Astrocyte of the spinal cord (primary cell): ENCODE results near the gene ODF4.

ENCODE experiments used
- DNase-seq: peaks from one replicate; pipeline ENCODE4 v3.0.0; 2011; ENCODE audit warnings: low read depth, low spot score
- H3K4me3 ChIP-seq: 2 replicates; pipeline ENCODE4 v1.5.1; 2011; ENCODE audit warnings: low read depth, mild to moderate bottlenecking, low read length, moderate library complexity
- in situ Hi-C: cut with HindIII; loops from 2 replicates; pipeline ENCODE4 v1.10.0; 2017; ENCODE audit warnings: low sequenced_read_pairs
- TF ChIP-seq, protein P1 (sequence below): IDR thresholded peaks from 2 replicates; pipeline ENCODE4 v1.5.1; 2012; ENCODE audit warnings: low read depth, mild to moderate bottlenecking, low read length, inconsistent platforms

ODF4 gene

GRCh38 chr17:8362651-8363332 is 23.2 kb downstream of the ODF4 start:
- peak; percentile 69 for DNase-seq
- in situ Hi-C loops, result no loop called here
- TF ChIP-seq, protein P1, sequence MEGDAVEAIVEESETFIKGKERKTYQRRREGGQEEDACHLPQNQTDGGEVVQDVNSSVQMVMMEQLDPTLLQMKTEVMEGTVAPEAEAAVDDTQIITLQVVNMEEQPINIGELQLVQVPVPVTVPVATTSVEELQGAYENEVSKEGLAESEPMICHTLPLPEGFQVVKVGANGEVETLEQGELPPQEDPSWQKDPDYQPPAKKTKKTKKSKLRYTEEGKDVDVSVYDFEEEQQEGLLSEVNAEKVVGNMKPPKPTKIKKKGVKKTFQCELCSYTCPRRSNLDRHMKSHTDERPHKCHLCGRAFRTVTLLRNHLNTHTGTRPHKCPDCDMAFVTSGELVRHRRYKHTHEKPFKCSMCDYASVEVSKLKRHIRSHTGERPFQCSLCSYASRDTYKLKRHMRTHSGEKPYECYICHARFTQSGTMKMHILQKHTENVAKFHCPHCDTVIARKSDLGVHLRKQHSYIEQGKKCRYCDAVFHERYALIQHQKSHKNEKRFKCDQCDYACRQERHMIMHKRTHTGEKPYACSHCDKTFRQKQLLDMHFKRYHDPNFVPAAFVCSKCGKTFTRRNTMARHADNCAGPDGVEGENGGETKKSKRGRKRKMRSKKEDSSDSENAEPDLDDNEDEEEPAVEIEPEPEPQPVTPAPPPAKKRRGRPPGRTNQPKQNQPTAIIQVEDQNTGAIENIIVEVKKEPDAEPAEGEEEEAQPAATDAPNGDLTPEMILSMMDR, result no peak
- H3K4me3 ChIP-seq, result no peak overlapping the region

GRCh38 chr17:8365143-8365542 is 25.5 kb downstream of the ODF4 start:
- no peak overlapping the region for H3K4me3 ChIP-seq
- TF ChIP-seq, protein P1, result no peak
- peak; percentile 55 for DNase-seq
- in situ Hi-C loops, result no loop called here

DNA sequence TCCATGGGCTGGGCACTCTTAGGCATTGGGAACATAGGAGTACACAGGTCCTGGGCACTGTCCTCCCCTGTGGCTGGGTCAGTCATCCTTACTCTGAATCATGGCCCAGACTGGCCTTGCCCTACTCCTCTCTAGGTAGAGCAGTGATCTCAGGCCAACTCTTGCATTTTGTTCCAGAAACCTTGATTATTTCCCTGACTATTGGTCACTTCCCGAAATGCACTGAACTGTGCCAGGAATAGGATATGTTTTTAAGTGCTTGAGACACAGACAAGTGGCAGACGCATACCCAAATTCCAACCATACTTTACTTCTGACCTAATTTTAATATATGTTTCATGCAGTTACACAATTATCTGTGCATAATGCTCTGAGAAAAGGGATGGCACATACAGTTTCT is 26.6 kb downstream of the ODF4 start:
- TF ChIP-seq, protein P1, result no peak
- H3K4me3 ChIP-seq, result no peak overlapping the region
- DNase-seq, result peak; percentile 52
- in situ Hi-C loops, result no loop called here

GRCh38 chr17:8368193-8368592 is 28.6 kb downstream of the ODF4 start:
- DNase-seq, result no peak
- no peak overlapping the region for H3K4me3 ChIP-seq
- TF ChIP-seq, protein P1, result no peak
- in situ Hi-C loops, result no loop called here

DNA sequence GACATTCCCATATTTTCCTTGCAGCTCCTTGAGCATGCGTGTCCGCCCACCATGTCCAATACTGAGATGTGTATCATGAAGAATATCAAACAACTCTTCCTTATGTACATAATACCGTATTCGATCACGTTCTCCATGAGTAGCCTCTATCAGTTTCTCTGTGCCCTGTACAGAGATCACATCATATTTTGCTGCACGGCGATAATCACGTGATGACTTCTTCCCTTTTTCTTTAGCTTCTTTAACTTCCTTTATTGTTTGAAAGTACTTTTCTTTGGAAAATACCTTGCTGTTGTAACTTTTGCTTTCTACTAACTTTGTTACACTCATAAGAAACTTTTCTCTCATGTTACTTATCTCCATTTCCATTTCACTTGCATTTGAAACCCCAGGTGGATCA is 30.3 kb downstream of the ODF4 start:
- DNase-seq, result no peak
- TF ChIP-seq, protein P1, result no peak
- in situ Hi-C loops, result no loop called here
- H3K4me3 ChIP-seq, result no peak overlapping the region

GRCh38 chr17:8371786-8372185 is 32.1 kb downstream of the ODF4 start:
- no peak for DNase-seq
- TF ChIP-seq, protein P1, result no peak
- H3K4me3 ChIP-seq, result no peak overlapping the region
- in situ Hi-C loops, result no loop called here
